Activated CD8-positive, alpha-beta memory T cell treated with anti-CD3 and anti-CD28 coated beads for 36 hours (primary cell): Measurements from ENCODE around the gene PRKAA1. TPM values are rescaled to one million over a fixed set of nuclear protein-coding genes. Genes with fewer than 3 reads are reported as not detected.
"Not testable (repeated sequence)": the region's sequence is repeated elsewhere in the genome, so short reads cannot be mapped to it uniquely, and the experiment has no call there.

Source experiments
- CTCF ChIA-PET: fragments of 350-600 bp; sonication (Branson Sonifier 250); formaldehyde crosslinking; loops from one replicate; lab custom pipeline; 2021; ENCODE audit warnings: antibody characterized with exemption; lab: Charles Lee
- POLR2A ChIA-PET: fragments of 350-600 bp; sonication (Branson Sonifier 250); formaldehyde crosslinking; loops from one replicate; lab custom pipeline; 2021; ENCODE audit warnings: antibody characterized with exemption; lab: Charles Lee
- total RNA-seq, 2 experiments: library from RNA; stranded (reverse); gene quantifications; one replicate each; pipeline ENCODE4 v1.2.3, GENCODE V29; 2021

The PRKAA1 gene
- total RNA-seq, 2 experiments from 2014 or later = 63.8 to 65.1 TPM

DNA sequence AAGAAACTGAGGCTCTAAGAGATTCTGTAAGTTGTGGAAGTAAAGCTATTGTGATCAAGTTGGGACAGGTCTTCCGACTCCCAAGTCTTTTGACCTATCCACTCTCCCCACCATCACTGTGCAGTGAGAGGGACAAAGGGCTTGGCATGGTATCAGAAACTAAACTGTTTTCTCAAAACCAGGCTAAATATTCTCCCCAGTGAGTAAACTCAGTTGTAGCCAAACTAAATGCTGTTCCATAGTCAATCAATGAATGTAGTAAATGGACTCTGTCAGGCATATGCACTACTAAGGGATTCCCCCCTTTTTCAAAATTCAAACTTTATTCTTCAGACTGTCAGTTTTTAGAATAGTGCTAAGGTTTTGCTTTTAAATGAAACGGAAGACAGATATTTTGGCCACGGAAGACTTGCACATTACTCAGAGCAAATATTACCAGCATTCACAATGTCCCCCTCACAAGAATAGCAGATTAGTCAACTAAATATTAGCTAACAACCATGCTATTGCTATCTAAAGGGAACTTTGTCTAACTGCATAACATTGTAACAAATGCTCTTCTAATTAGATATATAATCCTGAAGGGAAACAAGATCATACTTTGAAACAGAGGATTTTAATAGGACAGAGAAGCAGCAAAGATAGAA lies 7.1 kb downstream of the PRKAA1 start:
- ChIA-PET POLR2A (interaction anchor here (1.0 kb wide), 1 partner anchor 14 kb away, joined by 3 read pairs; no protein-coding TSS in a partner anchor), CTCF (interaction anchor here (1.2 kb wide), 1 partner anchor 13 kb away, joined by 3 read pairs; no protein-coding TSS in a partner anchor)

DNA sequence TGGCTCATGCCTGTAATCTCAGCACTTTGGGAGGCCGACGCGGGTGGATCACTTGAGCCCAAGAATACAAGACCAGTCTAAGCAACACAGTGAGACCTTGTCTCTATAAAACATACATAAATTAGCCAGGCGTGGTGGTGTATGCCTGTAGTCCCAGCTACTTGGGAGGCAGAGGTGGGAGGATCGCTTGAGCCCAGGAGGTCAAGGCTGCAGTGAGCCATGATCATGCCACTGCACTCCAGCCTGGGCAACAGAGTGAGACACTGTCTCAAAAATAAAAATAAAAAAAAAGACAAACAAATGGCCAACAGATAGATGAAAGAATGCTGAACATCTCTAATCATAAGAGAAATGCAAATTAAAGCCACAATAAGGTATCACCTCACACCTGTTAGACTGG lies 9.2 kb downstream of the PRKAA1 start:
- POLR2A ChIA-PET = interaction anchor here (0.6 kb wide), 1 partner anchor 41 kb away, joined by 3 read pairs; no protein-coding TSS in a partner anchor
- CTCF ChIA-PET = not testable (repeated sequence)

DNA sequence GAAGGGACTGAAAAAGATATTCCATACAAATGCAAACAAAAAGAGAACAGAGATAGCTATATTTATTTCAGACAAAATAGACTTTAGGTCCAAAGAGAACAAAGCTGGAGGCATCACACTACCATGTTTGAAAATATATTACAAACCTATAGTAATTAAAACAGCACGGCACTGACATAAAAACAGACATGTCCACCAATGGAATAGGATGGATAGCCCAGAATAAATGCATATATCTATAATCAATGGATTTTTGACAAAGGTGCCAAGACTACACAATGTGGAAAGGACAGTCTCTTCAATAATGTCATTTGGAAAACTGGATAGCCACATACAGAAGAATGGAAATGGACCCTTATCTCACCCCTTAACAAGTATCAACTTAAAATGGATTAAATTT lies 10.2 kb downstream of the PRKAA1 start:
- CTCF ChIA-PET = no interaction called here
- POLR2A ChIA-PET = no interaction called here

- ChIA-PET POLR2A (interaction anchor here (0.6 to 1.0 kb wide), 3 partner anchors 25 to 1729 kb away, joined by 3 to 4 read pairs (median 4); no protein-coding TSS in a partner anchor), CTCF (interaction anchor here (0.9 kb wide), 1 partner anchor 17 kb away, joined by 3 read pairs; no protein-coding TSS in a partner anchor)
Observed at GRCh38 chr5:40786664-40787063, 11.5 kb downstream of the PRKAA1 start.

DNA sequence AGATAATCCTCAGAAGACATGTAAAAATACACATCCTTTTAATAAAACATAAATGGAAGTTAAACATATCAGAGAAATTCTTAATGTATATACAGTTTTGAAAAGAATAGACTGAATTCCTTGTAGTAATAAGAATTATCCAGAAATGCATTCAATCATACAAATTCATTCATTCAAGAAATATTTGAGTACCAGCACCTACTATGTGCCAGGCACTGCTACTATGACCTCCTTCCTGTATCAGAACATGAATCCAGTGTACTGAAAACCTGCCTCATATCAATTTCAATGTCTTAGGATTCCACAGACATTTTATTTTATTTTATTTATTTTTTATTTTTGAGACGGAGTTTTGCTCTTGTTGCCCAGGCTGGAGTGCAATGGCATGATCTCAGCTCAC lies 13.3 kb downstream of the PRKAA1 start:
- ChIA-PET CTCF (no interaction called here), POLR2A (no interaction called here)

DNA sequence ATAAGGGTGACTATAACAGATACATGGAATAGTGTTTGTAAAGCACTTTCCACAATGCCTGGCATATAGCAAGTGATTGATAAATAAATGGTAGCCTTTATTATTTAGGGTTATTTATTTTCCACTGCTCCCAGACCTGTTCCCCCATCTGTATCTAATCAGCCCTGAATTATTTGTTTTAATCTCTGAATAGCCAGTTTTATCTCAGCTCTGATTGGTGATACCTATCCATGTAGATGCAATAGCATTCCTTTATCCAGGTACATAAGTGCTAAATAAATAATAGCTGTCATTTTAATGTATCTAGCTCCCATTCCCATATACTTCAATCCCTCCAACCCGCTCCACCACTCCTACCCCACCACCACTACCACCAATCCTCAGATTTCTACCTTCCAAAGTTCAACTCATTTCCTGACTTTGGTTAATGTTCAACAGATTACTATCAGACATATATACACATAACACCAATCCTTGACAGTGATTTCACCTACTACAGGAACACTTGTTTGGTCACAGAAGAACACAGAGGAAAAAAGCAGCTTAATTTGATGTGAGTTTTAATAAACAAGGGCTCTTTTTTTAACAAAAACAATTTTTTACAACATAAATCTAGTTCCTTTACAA lies 14.0 kb downstream of the PRKAA1 start:
- CTCF ChIA-PET = no interaction called here
- POLR2A ChIA-PET = no interaction called here

- ChIA-PET CTCF (no interaction called here), POLR2A (interaction anchor here (0.5 kb wide), 1 partner anchor 36 kb away, joined by 3 read pairs; no protein-coding TSS in a partner anchor)
Observed at GRCh38 chr5:40781843-40782409, 16.2 kb downstream of the PRKAA1 start.

GRCh38 chr5:40780858-40781257 lies 17.3 kb downstream of the PRKAA1 start:
- CTCF ChIA-PET = no interaction called here
- POLR2A ChIA-PET = no interaction called here

- ChIA-PET POLR2A (no interaction called here), CTCF (no interaction called here)
Observed at GRCh38 chr5:40780199-40780598, 18.0 kb downstream of the PRKAA1 start.

- ChIA-PET CTCF (no interaction called here), POLR2A (no interaction called here)
Observed at GRCh38 chr5:40779561-40779960, 18.6 kb downstream of the PRKAA1 start.

DNA sequence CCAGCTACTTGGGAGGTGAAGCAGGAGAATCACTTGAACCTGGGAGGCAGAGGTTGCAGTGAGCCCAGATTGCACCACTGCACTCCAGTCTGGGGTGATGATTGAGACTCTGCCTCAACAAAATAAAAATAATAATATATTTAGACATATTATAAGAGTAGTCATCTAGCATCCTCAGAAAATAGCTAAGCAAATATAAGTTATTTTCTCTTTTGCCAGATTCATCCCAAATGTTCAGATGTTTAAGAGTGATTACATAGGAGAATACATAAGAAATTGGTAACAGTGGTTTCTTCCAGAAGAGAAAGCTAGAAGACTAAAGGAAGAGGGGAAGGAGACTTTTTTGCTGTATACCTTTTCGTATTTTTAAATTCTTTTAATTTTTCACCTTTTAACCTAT lies 20.0 kb downstream of the PRKAA1 start:
- POLR2A ChIA-PET = no interaction called here
- CTCF ChIA-PET = interaction anchor here (1.1 kb wide), 1 partner anchor 13 kb away, joined by 3 read pairs; no protein-coding TSS in a partner anchor

DNA sequence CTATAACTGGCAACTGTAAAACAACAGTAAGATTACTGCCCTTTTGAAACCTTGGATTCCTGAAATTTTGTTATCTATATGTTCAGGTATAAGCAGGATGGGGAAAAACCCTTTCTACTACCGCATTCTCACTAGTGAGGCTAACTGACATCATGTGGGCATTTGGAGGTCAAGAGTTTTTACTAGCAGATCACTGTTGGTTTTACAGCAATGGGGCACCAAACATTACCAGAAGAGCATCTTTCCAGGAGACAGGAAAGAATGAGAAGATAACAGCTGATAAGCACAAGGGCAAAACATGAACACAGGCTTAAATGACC lies 21.6 kb downstream of the PRKAA1 start:
- ChIA-PET CTCF (no interaction called here), POLR2A (interaction anchor here (0.7 kb wide), 1 partner anchor 14 kb away, joined by 3 read pairs; no protein-coding TSS in a partner anchor)

- POLR2A ChIA-PET = interaction anchor here (0.7 kb wide), 1 partner anchor 15 kb away, joined by 3 read pairs; no protein-coding TSS in a partner anchor
- CTCF ChIA-PET = no interaction called here
Observed at GRCh38 chr5:40775846-40776657, 22.1 kb downstream of the PRKAA1 start.

DNA sequence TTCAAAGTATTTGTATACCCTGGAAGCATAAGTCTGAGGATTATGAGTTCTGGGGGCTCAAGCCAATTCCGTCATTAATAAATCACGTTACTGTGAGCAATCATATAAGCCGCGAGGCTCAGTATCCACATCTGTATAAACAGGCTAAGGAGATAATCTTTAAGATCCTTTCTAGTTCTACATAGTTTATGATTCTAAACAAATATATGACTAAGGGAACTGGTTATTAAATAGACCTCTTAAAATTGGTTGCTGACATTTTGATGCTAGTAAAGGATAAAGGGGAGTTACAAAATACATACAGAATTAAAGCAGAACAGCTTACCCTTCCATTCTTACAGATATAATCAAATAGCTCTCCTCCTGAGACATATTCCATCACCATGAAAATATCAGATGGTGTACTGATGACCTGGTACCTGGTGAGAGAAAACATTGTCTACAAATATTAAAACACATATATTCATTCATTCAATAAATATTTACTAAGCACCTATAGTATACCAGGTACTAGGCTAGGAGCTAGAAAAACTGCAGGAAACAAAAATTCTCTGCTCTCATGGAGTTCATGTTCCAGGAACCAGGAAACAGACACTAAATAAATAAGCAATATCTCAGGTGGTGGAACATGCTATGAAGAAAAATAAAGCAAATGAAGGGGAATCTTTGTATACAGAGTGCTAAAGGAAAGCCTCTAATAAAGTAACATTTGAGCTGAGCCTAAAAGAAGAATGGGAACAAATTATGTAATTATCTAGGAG lies 22.9 kb downstream of the PRKAA1 start:
- CTCF ChIA-PET = no interaction called here
- POLR2A ChIA-PET = no interaction called here

- CTCF ChIA-PET = no interaction called here
- POLR2A ChIA-PET = no interaction called here
Observed at GRCh38 chr5:40774623-40775022, 23.6 kb downstream of the PRKAA1 start.

- ChIA-PET POLR2A (interaction anchor here (0.6 kb wide), 1 partner anchor 55 kb away, joined by 3 read pairs; no protein-coding TSS in a partner anchor), CTCF (no interaction called here)
Observed at GRCh38 chr5:40770764-40771163, 27.4 kb downstream of the PRKAA1 start.

- POLR2A ChIA-PET = no interaction called here
- CTCF ChIA-PET = no interaction called here
Observed at GRCh38 chr5:40762705-40763104, 35.5 kb downstream of the PRKAA1 start.

GRCh38 chr5:40757400-40757799 lies 40.8 kb downstream of the PRKAA1 start:
- ChIA-PET CTCF (interaction anchor here (0.7 kb wide), 1 partner anchor 102 kb away, joined by 3 read pairs; no protein-coding TSS in a partner anchor), POLR2A (no interaction called here)
